NCI-H2107 treated with DMSO at 0.1 percent for 48 hours (cell line): Measurements from ENCODE around the gene FBXO33.
A peak's percentile ranks its signal among the peaks of the same experiment; 100 is the strongest.
"Not testable (repeated sequence)": the region's sequence is repeated elsewhere in the genome, so short reads cannot be mapped to it uniquely, and the experiment has no call there.

Source experiments
- DNase-seq: peaks from one replicate; lab custom pipeline; 2025; ENCODE audit not compliant: unreplicated experiment; lab: John Stamatoyannopoulos, UW

Gene FBXO33

GRCh38 chr14:39374851-39375250 is 57.4 kb downstream of the FBXO33 start:
- no peak for DNase-seq

- DNase-seq = no peak
These were observed 59.6 kb downstream of the FBXO33 start for GRCh38 chr14:39372656-39373055.

- DNase-seq = no peak
These were observed 61.8 kb downstream of the FBXO33 start for GRCh38 chr14:39370415-39370814.

GRCh38 chr14:39369029-39369428 is 63.2 kb downstream of the FBXO33 start:
- no peak for DNase-seq

- DNase-seq = peak; percentile 80
These were observed 63.8 kb downstream of the FBXO33 start for GRCh38 chr14:39368261-39368959.

- no peak for DNase-seq
These were observed 64.9 kb downstream of the FBXO33 start for GRCh38 chr14:39367387-39367751.

- DNase-seq = no peak
These were observed 65.5 kb downstream of the FBXO33 start for GRCh38 chr14:39366460-39367386.

- DNase-seq = no peak
These were observed 66.9 kb downstream of the FBXO33 start for GRCh38 chr14:39365354-39365753.

- no peak for DNase-seq
These were observed 67.7 kb downstream of the FBXO33 start for GRCh38 chr14:39364509-39364908.

- not testable (repeated sequence) for DNase-seq
These were observed 70.7 kb downstream of the FBXO33 start for GRCh38 chr14:39361556-39361955.

- DNase-seq = no peak
These were observed 71.9 kb downstream of the FBXO33 start for GRCh38 chr14:39360316-39360715.

GRCh38 chr14:39359069-39359468 is 73.2 kb downstream of the FBXO33 start:
- not testable (repeated sequence) for DNase-seq

GRCh38 chr14:39351708-39352107 is 80.5 kb downstream of the FBXO33 start:
- no peak for DNase-seq

- DNase-seq = no peak
These were observed 81.4 kb downstream of the FBXO33 start for GRCh38 chr14:39350866-39351265.
